IMR-90 (cell line): ENCODE data around the gene PCCA.

ENCODE experiments used
- BHLHE40 ChIP-seq: fragments of 150-350 bp; IDR thresholded peaks from 2 replicates; pipeline ENCODE4 v1.6.1; 2016; ENCODE audit warnings: mild to moderate bottlenecking, low read depth, low read length
- CEBPB ChIP-seq: IDR thresholded peaks from 2 replicates; pipeline ENCODE4 v1.6.1; 2012; ENCODE audit warnings: low read depth, low read length, improper control_type of control experiment
- CHD1 ChIP-seq: IDR thresholded peaks from 2 replicates; pipeline ENCODE4 v1.6.1; 2012; ENCODE audit warnings: low read depth, low read length, improper control_type of control experiment
- MAFK ChIP-seq: IDR thresholded peaks from 2 replicates; pipeline ENCODE4 v1.6.1; 2012; ENCODE audit warnings: low read depth, low read length, improper control_type of control experiment
- MAZ ChIP-seq: IDR thresholded peaks from 2 replicates; pipeline ENCODE4 v1.6.1; 2012; ENCODE audit warnings: low read depth, mild to moderate bottlenecking, low read length, improper control_type of control experiment, moderate library complexity, borderline replicate concordance
- MXI1 ChIP-seq: IDR thresholded peaks from 2 replicates; pipeline ENCODE4 v1.6.1; 2012; ENCODE audit warnings: low read depth, mild to moderate bottlenecking, low read length, moderate library complexity, borderline replicate concordance
- POLR2A ChIP-seq: IDR thresholded peaks from 2 replicates; pipeline ENCODE4 v1.6.1; 2012; ENCODE audit warnings: mild to moderate bottlenecking, low read depth, low read length
- RAD21 ChIP-seq: IDR thresholded peaks from 2 replicates; pipeline ENCODE4 v1.6.1; 2012; ENCODE audit warnings: low read length, improper control_type of control experiment
- RCOR1 ChIP-seq: IDR thresholded peaks from 2 replicates; pipeline ENCODE4 v1.6.1; 2012; ENCODE audit warnings: mild to moderate bottlenecking, low read length, improper control_type of control experiment; ENCODE audit not compliant: insufficient replicate concordance
- RFX5 ChIP-seq: IDR thresholded peaks from 2 replicates; pipeline ENCODE4 v1.8.0; 2012; ENCODE audit warnings: low read depth, mild to moderate bottlenecking, low read length, moderate library complexity
- SMC3 ChIP-seq: fragments of 150-350 bp; IDR thresholded peaks from 2 replicates; pipeline ENCODE4 v1.6.1; 2016; ENCODE audit warnings: low read depth, mild to moderate bottlenecking, antibody characterized with exemption, low read length, moderate library complexity
- TF ChIP-seq, protein P1 (sequence below): conservative IDR thresholded peaks from 2 replicates; pipeline ENCODE4 v1.5.1; 2012; ENCODE audit warnings: mild to moderate bottlenecking, low read depth, low read length, improper control_type of control experiment
- TF ChIP-seq, protein P2 (sequence below): fragments of 150-350 bp; IDR thresholded peaks from 2 replicates; pipeline ENCODE4 v1.6.1; 2017; ENCODE audit warnings: mild to moderate bottlenecking, antibody characterized with exemption, low read length, low read depth
- TF ChIP-seq, protein P3 (sequence below): fragments of 150-350 bp; IDR thresholded peaks from 2 replicates; pipeline ENCODE4 v1.6.1; 2016; ENCODE audit warnings: low read depth, mild to moderate bottlenecking, low read length, moderate library complexity, borderline replicate concordance

DNA sequence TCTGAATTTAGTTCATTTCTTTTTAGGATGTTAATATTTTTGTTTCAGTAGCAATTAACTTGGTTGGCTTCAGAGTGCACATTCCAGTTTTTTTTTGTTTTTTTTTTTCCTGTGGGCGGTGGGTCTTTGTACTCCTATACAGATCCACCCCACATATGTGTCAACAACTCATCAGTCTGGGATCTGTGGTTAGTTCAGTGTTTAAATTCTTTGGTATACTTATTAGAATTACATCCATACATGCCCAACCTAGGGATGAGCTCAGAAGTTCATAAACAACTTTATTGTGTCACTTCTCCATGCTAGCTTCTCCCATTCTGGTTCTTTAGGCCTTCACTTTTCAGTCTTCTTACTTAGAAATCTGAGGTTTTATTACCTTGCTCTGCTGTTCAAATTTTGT lies 50.9 kb downstream of the PCCA start:
- TF ChIP-seq, protein P1, sequence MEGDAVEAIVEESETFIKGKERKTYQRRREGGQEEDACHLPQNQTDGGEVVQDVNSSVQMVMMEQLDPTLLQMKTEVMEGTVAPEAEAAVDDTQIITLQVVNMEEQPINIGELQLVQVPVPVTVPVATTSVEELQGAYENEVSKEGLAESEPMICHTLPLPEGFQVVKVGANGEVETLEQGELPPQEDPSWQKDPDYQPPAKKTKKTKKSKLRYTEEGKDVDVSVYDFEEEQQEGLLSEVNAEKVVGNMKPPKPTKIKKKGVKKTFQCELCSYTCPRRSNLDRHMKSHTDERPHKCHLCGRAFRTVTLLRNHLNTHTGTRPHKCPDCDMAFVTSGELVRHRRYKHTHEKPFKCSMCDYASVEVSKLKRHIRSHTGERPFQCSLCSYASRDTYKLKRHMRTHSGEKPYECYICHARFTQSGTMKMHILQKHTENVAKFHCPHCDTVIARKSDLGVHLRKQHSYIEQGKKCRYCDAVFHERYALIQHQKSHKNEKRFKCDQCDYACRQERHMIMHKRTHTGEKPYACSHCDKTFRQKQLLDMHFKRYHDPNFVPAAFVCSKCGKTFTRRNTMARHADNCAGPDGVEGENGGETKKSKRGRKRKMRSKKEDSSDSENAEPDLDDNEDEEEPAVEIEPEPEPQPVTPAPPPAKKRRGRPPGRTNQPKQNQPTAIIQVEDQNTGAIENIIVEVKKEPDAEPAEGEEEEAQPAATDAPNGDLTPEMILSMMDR = no peak
- TF ChIP-seq POLR2A (no peak), RCOR1 (no peak), MXI1 (no peak), SMC3 (no peak), RAD21 (no peak), BHLHE40 (no peak), RFX5 (no peak), CHD1 (no peak), CEBPB (no peak), MAFK (no peak), MAZ (no peak)
- TF ChIP-seq, protein P2, sequence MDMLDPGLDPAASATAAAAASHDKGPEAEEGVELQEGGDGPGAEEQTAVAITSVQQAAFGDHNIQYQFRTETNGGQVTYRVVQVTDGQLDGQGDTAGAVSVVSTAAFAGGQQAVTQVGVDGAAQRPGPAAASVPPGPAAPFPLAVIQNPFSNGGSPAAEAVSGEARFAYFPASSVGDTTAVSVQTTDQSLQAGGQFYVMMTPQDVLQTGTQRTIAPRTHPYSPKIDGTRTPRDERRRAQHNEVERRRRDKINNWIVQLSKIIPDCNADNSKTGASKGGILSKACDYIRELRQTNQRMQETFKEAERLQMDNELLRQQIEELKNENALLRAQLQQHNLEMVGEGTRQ = no peak
- TF ChIP-seq, protein P3, sequence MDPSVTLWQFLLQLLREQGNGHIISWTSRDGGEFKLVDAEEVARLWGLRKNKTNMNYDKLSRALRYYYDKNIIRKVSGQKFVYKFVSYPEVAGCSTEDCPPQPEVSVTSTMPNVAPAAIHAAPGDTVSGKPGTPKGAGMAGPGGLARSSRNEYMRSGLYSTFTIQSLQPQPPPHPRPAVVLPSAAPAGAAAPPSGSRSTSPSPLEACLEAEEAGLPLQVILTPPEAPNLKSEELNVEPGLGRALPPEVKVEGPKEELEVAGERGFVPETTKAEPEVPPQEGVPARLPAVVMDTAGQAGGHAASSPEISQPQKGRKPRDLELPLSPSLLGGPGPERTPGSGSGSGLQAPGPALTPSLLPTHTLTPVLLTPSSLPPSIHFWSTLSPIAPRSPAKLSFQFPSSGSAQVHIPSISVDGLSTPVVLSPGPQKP = no peak
